T47D (cell line): ENCODE data around the gene ACSM3.

Experiments used
- DNase-seq, 2 experiments: peaks; one replicate each; pipeline versions ENCODE4 v3.0.0 to v3.0.0-alpha.2; 2011 to 2012; ENCODE audit warnings: low read depth in 1 of 2, low spot score in 1 of 2
- JUND ChIP-seq: IDR thresholded peaks from 2 replicates; pipeline ENCODE4 v1.6.1; 2012; ENCODE audit warnings: low read depth
- in situ Hi-C: cut with HindIII; loops from 2 replicates; pipeline ENCODE4 v1.10.0; 2016; ENCODE audit warnings: low sequenced_read_pairs, low pct_unique_long_range_greater_than_20kb

Gene ACSM3

DNA sequence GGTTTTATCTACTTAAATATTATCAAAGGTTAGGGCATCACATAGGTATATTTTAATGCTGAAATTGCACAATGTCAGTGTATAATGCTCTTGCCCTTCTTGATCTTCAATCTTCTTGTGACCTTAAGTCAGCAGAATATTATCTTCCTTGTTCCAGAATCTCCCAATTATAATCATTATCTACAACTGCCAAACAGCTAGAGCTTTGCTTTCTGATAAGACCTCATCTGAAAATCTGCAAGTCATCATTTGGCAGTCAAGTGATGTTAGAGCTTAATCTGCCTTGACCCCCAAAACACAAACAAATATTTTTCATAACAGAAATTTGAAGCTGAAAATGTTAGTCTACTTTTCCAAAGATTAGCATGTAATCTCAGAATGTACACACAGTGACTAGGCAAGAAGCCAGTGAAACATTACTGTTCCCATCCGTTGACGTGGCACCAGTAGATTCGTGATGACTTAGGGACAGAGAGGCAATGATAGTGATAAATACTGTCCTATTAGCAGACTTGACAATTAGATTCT, 62.3 kb downstream of the ACSM3 start:
- no peak for DNase-seq
- no peak for TF ChIP-seq JUND
- in situ Hi-C loops, result no loop called here

DNA sequence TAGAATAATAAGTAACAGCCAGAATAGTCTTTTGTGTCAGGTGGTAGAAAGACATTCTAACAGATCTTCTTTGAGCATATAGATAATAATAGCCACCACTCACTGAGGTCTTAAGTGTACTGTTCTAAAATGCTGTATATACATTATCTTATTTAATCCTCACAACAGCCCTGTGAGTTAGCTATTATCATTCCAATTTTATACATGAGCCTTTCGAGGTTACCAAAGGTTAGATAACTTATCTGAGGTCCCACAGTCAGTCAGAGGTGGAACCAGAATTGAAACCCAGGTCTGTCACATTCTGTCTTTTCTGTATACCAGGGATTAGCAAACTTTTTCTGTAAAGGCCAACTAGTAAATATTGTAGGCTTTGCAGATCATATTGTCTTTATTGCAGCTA, 65.7 kb downstream of the ACSM3 start:
- in situ Hi-C loops, result no loop called here
- no peak for TF ChIP-seq JUND
- no peak for DNase-seq

DNA sequence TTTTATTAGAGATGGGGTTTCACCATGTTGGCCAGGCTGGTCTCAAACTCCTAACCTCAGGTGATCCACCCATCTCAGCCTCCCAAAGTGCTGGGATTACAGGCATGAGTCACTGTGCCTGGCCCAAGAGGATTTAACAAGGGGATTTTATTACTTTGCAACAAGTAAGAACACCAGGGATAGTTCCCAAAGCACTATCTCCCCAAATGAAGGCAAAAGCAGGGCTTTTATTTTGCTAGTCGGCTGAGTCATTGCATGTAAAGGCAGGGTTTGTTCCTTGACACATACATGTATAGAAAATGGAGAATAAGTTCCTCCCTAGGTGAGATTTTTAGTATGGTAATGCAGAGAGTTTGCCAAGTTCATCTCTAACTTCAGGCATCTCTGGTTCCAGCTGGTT, 66.6 kb downstream of the ACSM3 start:
- no peak for TF ChIP-seq JUND
- no peak for DNase-seq
- in situ Hi-C loops, result no loop called here

DNA sequence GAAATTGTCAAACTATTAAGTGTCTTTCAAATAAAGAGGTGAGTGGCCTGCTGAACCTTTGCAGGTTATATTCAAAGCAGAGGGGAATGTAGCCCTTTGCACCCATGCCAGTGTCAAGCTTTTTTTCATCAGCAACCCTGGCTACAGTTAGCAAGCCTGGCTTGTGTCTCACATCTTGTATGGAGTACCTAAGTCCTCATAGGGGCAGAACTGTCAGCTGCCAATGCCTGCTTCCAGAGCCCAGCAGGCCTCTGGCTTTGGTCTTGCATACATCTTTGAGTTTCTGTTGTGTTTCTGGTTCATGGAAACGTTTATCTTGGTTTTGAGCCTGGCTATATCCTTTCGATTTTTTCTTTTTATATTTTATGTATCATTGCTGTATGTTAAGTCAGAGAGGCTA, 69.3 kb downstream of the ACSM3 start:
- TF ChIP-seq JUND, result no peak
- in situ Hi-C loops, result no loop called here
- no peak for DNase-seq

DNA sequence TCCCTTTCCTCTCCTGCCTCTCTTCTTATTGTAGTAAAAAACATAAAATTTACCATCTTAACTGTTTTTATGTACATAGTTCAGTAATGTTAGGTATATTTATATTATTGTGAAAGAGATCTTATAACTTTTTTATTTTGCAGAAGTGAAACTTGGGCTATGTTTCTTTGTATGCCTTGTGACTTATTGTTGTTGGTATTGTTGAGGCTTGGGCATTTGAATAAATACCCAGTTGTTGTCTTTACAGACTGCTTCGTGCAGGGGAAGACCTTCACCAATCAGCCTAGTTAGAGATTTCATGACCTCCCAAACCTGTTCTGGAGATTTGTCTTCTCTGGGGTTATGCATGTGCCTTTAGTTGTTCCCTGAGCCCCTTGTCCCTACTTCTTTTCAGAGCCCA, 74.4 kb downstream of the ACSM3 start:
- in situ Hi-C loops, result no loop called here
- no peak for TF ChIP-seq JUND
- no peak for DNase-seq

DNA sequence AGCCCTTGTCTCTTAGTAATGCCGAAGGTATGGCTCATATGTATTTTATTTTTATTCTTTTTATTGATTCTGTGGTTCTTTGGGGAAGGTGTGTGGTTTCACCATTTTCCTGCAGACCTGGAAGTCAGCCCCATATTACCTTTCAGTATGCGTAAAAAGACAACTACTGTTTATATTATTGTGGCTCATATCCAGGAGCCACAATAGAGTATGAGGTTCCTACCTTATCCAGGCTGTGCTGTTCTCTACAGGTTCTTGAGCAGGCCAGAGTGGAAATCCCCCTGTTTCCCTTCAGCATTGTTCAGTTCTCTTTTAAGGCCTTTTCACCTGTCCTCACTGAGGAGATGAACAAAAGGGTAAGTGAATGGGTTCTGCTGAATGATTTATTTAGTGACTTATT, 75.7 kb downstream of the ACSM3 start:
- no peak for TF ChIP-seq JUND
- no peak for DNase-seq
- in situ Hi-C loops, result no loop called here

DNA sequence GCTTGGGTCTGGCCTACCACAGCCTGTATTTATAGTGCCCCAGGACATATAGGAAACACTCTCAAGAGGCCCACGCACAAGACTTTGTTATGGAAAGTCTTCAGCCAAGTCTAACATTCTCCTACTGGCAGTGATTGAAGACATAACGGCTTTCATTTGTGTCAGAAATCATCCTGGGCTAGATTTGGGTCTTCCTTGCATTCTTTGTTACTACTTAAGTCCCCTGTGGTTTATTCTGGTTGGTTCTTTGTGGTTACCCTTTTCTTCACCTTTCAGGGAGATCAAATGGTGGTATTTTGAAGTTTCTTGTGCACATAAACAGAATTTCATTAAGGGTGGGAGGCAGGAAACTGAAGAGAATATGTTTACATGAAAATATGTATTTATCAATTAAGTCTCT, 80.2 kb downstream of the ACSM3 start:
- in situ Hi-C loops, result no loop called here
- no peak for DNase-seq
- TF ChIP-seq JUND, result no peak

DNA sequence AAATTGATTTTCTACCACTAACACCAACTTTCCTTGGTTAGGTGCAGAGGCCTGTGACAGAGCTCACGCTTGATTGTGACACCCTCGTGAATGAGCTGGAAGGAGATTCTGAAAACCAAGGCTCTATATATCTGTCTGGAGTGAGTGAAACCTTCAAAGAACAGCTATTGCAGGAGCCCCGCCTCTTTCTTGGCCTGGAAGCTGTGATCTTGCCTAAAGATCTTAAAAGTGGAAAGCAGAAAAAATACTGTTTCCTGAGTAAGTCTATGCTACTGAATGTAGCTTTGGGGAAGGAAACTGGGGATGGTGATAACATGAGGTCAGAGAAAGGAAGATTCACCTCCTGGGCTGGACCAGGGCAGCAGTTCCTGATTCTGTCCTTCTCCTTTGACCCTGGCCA, 80.8 kb downstream of the ACSM3 start:
- TF ChIP-seq JUND, result no peak
- DNase-seq, result no peak
- in situ Hi-C loops, result no loop called here

DNA sequence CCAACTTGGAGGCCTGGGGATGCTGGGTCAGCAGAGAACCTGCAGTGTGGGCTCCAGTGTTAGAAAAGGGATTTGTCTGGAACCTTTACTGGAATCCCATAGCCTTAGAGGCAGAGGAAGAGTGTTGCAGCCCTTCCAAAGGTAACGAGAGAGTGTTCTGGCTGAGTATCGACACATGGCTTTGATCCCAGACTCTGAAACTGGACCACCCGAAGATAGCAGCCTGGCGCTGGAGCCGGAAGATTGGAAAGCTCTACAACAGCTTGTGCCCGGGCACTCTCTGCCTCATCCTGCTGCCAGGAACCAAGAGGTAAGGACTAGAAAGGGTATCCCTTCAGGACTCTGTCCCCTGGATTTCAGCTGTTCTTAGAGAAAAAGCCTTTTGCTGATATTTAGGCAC, 82.2 kb downstream of the ACSM3 start:
- TF ChIP-seq JUND, result no peak
- no peak for DNase-seq
- in situ Hi-C loops, result no loop called here

DNA sequence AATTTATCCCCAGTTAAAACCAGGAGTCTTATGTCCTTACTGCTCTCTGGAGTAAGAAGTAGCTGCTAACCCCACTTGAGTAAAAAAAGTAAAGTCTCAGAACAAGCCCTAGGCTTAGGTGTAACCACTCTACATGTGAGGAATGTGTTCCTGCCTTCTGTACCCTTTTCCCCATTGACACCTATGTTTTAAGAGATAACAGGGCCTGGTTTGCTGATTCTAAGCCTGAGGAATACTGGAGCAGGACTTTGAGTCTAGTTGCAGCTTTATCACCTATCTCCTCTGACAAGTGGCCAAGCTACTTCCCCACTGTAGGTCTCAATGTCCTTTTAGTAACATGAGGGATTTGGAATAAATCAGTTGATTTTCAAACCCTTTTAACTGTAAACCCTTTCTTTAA, 82.7 kb downstream of the ACSM3 start:
- in situ Hi-C loops, result no loop called here

More for the DNA sequence above, 82.7 kb downstream of the ACSM3 start:
- TF ChIP-seq JUND, result no peak
- DNase-seq, result no peak
